Measurements from ENCODE around the gene BICDL2. TPM values are rescaled to one million over a fixed set of nuclear protein-coding genes. Genes with fewer than 3 reads are reported as not detected.

The BICDL2 gene
- total and polyA plus RNA-seq, 2 donors (not counting 3 experiments of a cell fraction or from before 2014, with no cell fraction given) = not detected

GRCh38 chr16:3017794-3018506 is 18.8 kb downstream of the BICDL2 start, which contains the start of gene CLDN6:
Gene CLDN6 (minus strand): TSS chr16:3018183. CDS start chr16:3016021, 2,162 bp downstream.
- Histone ChIP-seq H3K79me2 (ENCODE audit: control insufficient read depth, insufficient read depth, low read length) (peaks cover 2% of the 10 kb centered on the region), H3K9ac (replicated peaks; ENCODE audit: extremely low read depth, insufficient read depth, low read length) (no peak within 1 kb of the TSS), H3K27ac (ENCODE audit: insufficient read depth, low read depth, low read length) (no peak within 1 kb of the TSS), H2AFZ (ENCODE audit: low read depth, low read length) (no peak within 1 kb of the TSS), H3K4me3 (replicated peaks in 1 of 3; ENCODE audit: insufficient read depth in 1 of 3, low read depth in 1 of 3, low read length in 3 of 3) (no peak within 1 kb of the TSS), H3K9me3 (replicated peaks; ENCODE audit: control insufficient read depth, insufficient read depth, low read length) (no peaks in the 10 kb centered on the region), H3K4me1 (ENCODE audit: control insufficient read depth, extremely low read depth, insufficient read depth, low read length) (peaks cover 10% of the 10 kb centered on the region), H4K20me1 (replicated peaks; ENCODE audit: control insufficient read depth, extremely low read depth, insufficient read depth, low read length) (no peaks in the 10 kb centered on the region), H3K27me3 (ENCODE audit: control insufficient read depth in 2 of 2, insufficient read depth in 2 of 2, low read length in 2 of 2) (peaks cover 8% of the 10 kb centered on the region in 2 experiments), H3K4me2 (ENCODE audit: insufficient read depth, low read length) (no peak within 1 kb of the TSS), H3K36me3 (ENCODE audit: control insufficient read depth in 2 of 2, extremely low read depth in 1 of 2, insufficient read depth in 2 of 2, low read length in 2 of 2) (no peaks in the 10 kb centered on the region), H3K9me1 (replicated peaks; ENCODE audit: control insufficient read depth, extremely low read depth, insufficient read depth, low read length) (no peaks in the 10 kb centered on the region)
- CTCF ChIA-PET = interaction anchor here (3.1 to 6.1 kb wide), 2 partner anchors 10 to 13 kb away, joined by 30 to 52 read pairs; no protein-coding TSS in a partner anchor
- TF ChIP-seq CTCF (IDR thresholded peaks at IDR 0.05; ENCODE audit: extremely low read depth in 1 of 2, insufficient read depth in 1 of 2, low read depth in 1 of 2, low read length in 2 of 2) (peak; percentile 50 to 65), MAX (IDR thresholded peaks at IDR 0.05; ENCODE audit: insufficient read depth, insufficient read length) (no peak), POLR2A (IDR thresholded peaks at IDR 0.05; ENCODE audit: low read depth, low read length) (no peak), EZH2 (IDR thresholded peaks at IDR 0.05; ENCODE audit: borderline replicate concordance, low read depth, low read length, severe bottlenecking) (no peak)
- FAIRE-seq (no peak), DNase-seq (ENCODE audit: low read depth, low spot score) (peak; percentile 38)
- BruUV-seq (replicated peaks) = no TSS peak
- POLR2A ChIA-PET = interaction anchor here (0.6 kb wide), 1 partner anchor 1459 kb away, joined by 9 read pairs; no protein-coding TSS in a partner anchor
- intact Hi-C loops (cut with micrococcal nuclease) = no loop called here
- dilution Hi-C loops (cut with MboI; ENCODE audit: extremely low pct_ligation_motif_present, low sequenced_read_pairs) = no loop called here
